NOMO-1 (cell line): ENCODE results near the gene VSIG10L.

ENCODE experiments used
- DNase-seq, 2 experiments: peaks; one replicate each; lab custom pipeline; 2025; ENCODE audit not compliant: unreplicated experiment in 2 of 2; lab: John Stamatoyannopoulos, UW

VSIG10L gene

GRCh38 chr19:51365965-51366388, 24.0 kb upstream of the VSIG10L start, which contains the start of gene ETFB:
TSS of gene ETFB (minus strand) at chr19:51366388. CDS start at chr19:51366326, 62 bp downstream.
- no peak for DNase-seq

- DNase-seq = peak in 1 of 2 experiments; percentile 49
These were observed 23.4 kb upstream of the VSIG10L start for GRCh38 chr19:51365211-51365964.

- DNase-seq = no peak
These were observed 22.5 kb upstream of the VSIG10L start for GRCh38 chr19:51364200-51365106.

GRCh38 chr19:51361239-51361638, 19.3 kb upstream of the VSIG10L start:
- no peak for DNase-seq

GRCh38 chr19:51359294-51359693, 17.4 kb upstream of the VSIG10L start:
- DNase-seq = no peak

GRCh38 chr19:51357952-51358351, 16.0 kb upstream of the VSIG10L start:
- DNase-seq = no peak

- DNase-seq = no peak
These were observed 14.3 kb upstream of the VSIG10L start for GRCh38 chr19:51356159-51356801.

- DNase-seq = no peak
These were observed 12.8 kb upstream of the VSIG10L start for GRCh38 chr19:51354742-51355148.

- DNase-seq = no peak
These were observed 12.3 kb upstream of the VSIG10L start for GRCh38 chr19:51354103-51354741.

GRCh38 chr19:51352783-51353360, 10.9 kb upstream of the VSIG10L start:
- DNase-seq = no peak

GRCh38 chr19:51351266-51351990, 9.5 kb upstream of the VSIG10L start:
- no peak for DNase-seq

GRCh38 chr19:51347209-51347928, 5.4 kb upstream of the VSIG10L start:
- no peak for DNase-seq

- no peak for DNase-seq
These were observed 4.8 kb upstream of the VSIG10L start for GRCh38 chr19:51346742-51347141.

GRCh38 chr19:51345076-51345620, 3.2 kb upstream of the VSIG10L start:
- no peak for DNase-seq

- no peak for DNase-seq
These were observed 961 bp upstream of the VSIG10L start for GRCh38 chr19:51342631-51343569.

- DNase-seq = no peak
These were observed 873 bp downstream of the VSIG10L start for GRCh38 chr19:51341066-51341465.
